Measurements from ENCODE around the gene C19orf38. TPM values are rescaled to one million over a fixed set of nuclear protein-coding genes. Genes with fewer than 3 reads are reported as not detected.

C19orf38 gene
- total and polyA plus RNA-seq, 2 donors (not counting 3 experiments of a cell fraction or from before 2014, with no cell fraction given): not detected

DNA sequence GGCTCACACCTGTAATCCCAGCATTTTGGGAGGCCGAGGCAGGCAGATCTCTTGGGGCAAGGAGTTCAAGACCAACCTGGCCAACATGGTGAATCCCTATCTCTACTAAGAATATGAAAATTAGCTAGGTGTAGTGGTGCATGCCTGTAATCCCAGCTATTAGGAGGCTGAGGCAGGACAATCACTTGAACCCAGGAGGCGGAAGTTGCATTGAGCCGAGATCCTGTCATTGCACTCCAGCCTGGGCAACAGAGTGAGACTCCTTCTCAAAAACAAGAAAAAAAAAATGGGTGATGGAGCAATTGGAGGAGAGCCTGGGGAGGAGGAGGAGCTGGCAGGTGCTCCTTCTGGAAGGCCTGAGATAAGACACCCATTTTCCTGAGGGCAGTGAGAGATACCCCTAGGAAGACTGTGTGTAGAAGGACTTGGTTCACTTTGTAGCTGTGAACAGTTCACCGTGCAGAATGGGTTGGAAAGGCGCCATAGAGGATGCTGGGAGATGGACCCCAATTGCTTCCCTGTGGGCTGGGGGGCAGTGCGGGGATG lies 14.4 kb downstream of the C19orf38 start:
- dilution Hi-C loops (cut with MboI; ENCODE audit: extremely low pct_ligation_motif_present, low sequenced_read_pairs): no loop called here

More for the DNA sequence above, 14.4 kb downstream of the C19orf38 start:
- intact Hi-C loops (cut with micrococcal nuclease): no loop called here
- Histone ChIP-seq H3K79me2 (ENCODE audit: control insufficient read depth, insufficient read depth, low read length) (no peaks in the 10 kb centered on the region), H4K20me1 (replicated peaks; ENCODE audit: control insufficient read depth, extremely low read depth, insufficient read depth, low read length) (no peaks in the 10 kb centered on the region), H3K9ac (replicated peaks; ENCODE audit: extremely low read depth, insufficient read depth, low read length) (no peak overlapping the region), H3K27me3 (ENCODE audit: control insufficient read depth in 2 of 2, insufficient read depth in 2 of 2, low read length in 2 of 2) (no peaks in the 10 kb centered on the region), H3K4me2 (ENCODE audit: insufficient read depth, low read length) (no peak overlapping the region), H2AFZ (ENCODE audit: low read depth, low read length) (no peak overlapping the region), H3K4me1 (ENCODE audit: control insufficient read depth, extremely low read depth, insufficient read depth, low read length) (peaks cover 2% of the 10 kb centered on the region), H3K36me3 (ENCODE audit: control insufficient read depth in 2 of 2, extremely low read depth in 1 of 2, insufficient read depth in 2 of 2, low read length in 2 of 2) (no peaks in the 10 kb centered on the region), H3K9me1 (replicated peaks; ENCODE audit: control insufficient read depth, extremely low read depth, insufficient read depth, low read length) (no peaks in the 10 kb centered on the region), H3K4me3 (replicated peaks in 1 of 3; ENCODE audit: insufficient read depth in 1 of 3, low read depth in 1 of 3, low read length in 3 of 3) (no peak overlapping the region), H3K27ac (ENCODE audit: insufficient read depth, low read depth, low read length) (no peak overlapping the region), H3K9me3 (replicated peaks; ENCODE audit: control insufficient read depth, insufficient read depth, low read length) (no peaks in the 10 kb centered on the region)
- no TSS peak for BruUV-seq (replicated peaks)
- no peak for FAIRE-seq
- no peak for DNase-seq (ENCODE audit: low read depth, low spot score)
- TF ChIP-seq, protein P1, sequence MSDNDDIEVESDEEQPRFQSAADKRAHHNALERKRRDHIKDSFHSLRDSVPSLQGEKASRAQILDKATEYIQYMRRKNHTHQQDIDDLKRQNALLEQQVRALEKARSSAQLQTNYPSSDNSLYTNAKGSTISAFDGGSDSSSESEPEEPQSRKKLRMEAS (IDR thresholded peaks at IDR 0.05; ENCODE audit: insufficient read depth, insufficient read length): no peak
- TF ChIP-seq POLR2AphosphoS5 (IDR thresholded peaks at IDR 0.05; ENCODE audit: insufficient read depth, low read depth, low read length) (no peak), POLR2A (IDR thresholded peaks at IDR 0.05; ENCODE audit: low read depth, low read length) (no peak), GATA2 (IDR thresholded peaks at IDR 0.05; ENCODE audit: insufficient read depth, insufficient read length, low read depth, low read length) (no peak), JUN (IDR thresholded peaks at IDR 0.05; ENCODE audit: borderline replicate concordance, insufficient read depth, insufficient read length, low read depth) (no peak), EZH2 (IDR thresholded peaks at IDR 0.05; ENCODE audit: borderline replicate concordance, low read depth, low read length, severe bottlenecking) (no peak), FOS (IDR thresholded peaks at IDR 0.05; ENCODE audit: borderline replicate concordance, insufficient read depth, low read length) (no peak), MYC (IDR thresholded peaks at IDR 0.05; ENCODE audit: low read depth, low read length) (no peak)
- TF ChIP-seq, protein P2, sequence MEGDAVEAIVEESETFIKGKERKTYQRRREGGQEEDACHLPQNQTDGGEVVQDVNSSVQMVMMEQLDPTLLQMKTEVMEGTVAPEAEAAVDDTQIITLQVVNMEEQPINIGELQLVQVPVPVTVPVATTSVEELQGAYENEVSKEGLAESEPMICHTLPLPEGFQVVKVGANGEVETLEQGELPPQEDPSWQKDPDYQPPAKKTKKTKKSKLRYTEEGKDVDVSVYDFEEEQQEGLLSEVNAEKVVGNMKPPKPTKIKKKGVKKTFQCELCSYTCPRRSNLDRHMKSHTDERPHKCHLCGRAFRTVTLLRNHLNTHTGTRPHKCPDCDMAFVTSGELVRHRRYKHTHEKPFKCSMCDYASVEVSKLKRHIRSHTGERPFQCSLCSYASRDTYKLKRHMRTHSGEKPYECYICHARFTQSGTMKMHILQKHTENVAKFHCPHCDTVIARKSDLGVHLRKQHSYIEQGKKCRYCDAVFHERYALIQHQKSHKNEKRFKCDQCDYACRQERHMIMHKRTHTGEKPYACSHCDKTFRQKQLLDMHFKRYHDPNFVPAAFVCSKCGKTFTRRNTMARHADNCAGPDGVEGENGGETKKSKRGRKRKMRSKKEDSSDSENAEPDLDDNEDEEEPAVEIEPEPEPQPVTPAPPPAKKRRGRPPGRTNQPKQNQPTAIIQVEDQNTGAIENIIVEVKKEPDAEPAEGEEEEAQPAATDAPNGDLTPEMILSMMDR (IDR thresholded peaks at IDR 0.05; ENCODE audit: extremely low read depth in 1 of 2, insufficient read depth in 1 of 2, low read depth in 1 of 2, low read length in 2 of 2): no peak
- POLR2A ChIA-PET: no interaction called here
- CTCF ChIA-PET: interaction anchor here (4.4 kb wide), 1 partner anchor 144 kb away, joined by 100 read pairs; the partner anchor contains the start of gene DNM2

Measured in endothelial cell of umbilical vein (primary cell).